Mesangial cell (primary cell): Measurements from ENCODE around the gene DLEU7. TPM values are rescaled to one million over a fixed set of nuclear protein-coding genes. Genes with fewer than 3 reads are reported as not detected.

Experiments used
- total RNA-seq: library from RNA; depleted of rRNA; stranded (reverse); fragments of >200 nt; gene quantifications from 2 replicates; pipeline ENCODE4 v1.2.3, GENCODE V29; 2015

DLEU7 gene
- total RNA-seq = 0.63 TPM in 1 of 2 replicates, not detected in the other

GRCh38 chr13:50843257-50844083, at the start of gene DLEU7:
Gene DLEU7, minus strand, starts transcription at chr13:50843692. Its CDS starts 46 bp downstream, at chr13:50843646.

Other genes with a start within 250 kb of the DLEU7 start
- gene RNASEH2B, start 66.1 kb upstream of the DLEU7 start, total RNA-seq = 21.7 and 26.7 TPM in 2 replicates